ENCODE measurements around the gene FMO5. TPM values are rescaled to one million over a fixed set of nuclear protein-coding genes. Genes with fewer than 3 reads are reported as not detected.

FMO5 gene
- total and polyA plus RNA-seq, 2 of the 13 experiments (the other 11 are each of a cell fraction or from before 2014, with no cell fraction given): 48.2 to 149 TPM

GRCh38 chr1:147238053-147238902, 13.1 kb upstream of the FMO5 start (continued):
- TF ChIP-seq, protein P1, sequence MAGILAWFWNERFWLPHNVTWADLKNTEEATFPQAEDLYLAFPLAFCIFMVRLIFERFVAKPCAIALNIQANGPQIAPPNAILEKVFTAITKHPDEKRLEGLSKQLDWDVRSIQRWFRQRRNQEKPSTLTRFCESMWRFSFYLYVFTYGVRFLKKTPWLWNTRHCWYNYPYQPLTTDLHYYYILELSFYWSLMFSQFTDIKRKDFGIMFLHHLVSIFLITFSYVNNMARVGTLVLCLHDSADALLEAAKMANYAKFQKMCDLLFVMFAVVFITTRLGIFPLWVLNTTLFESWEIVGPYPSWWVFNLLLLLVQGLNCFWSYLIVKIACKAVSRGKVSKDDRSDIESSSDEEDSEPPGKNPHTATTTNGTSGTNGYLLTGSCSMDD (CRISPR knock-in tag; IDR thresholded peaks at IDR 0.05): no peak
- no peak for TF ChIP-seq ZNF512B (CRISPR knock-in tag; IDR thresholded peaks at IDR 0.05; ENCODE audit: borderline replicate concordance)
- no peak for TF ChIP-seq POLR2AphosphoS2 (IDR thresholded peaks at IDR 0.05; ENCODE audit: low read depth, low read length)
- TF ChIP-seq ZNF33A (CRISPR knock-in tag; IDR thresholded peaks at IDR 0.05; ENCODE audit: borderline replicate concordance): peak; percentile 77; the same call in 1 of the 2 replicates
- no peak for TF ChIP-seq ZNF546 (CRISPR knock-in tag; conservative IDR thresholded peaks at IDR 0.05)
- peak; percentile 70 for TF ChIP-seq HMG20B (CRISPR knock-in tag; conservative IDR thresholded peaks at IDR 0.05)
- no peak; the same call in 1 of the 2 replicates for TF ChIP-seq KAT8 (CRISPR knock-in tag; IDR thresholded peaks at IDR 0.05)
- TF ChIP-seq KMT2B (CRISPR knock-in tag; IDR thresholded peaks at IDR 0.05): peak; percentile 12; the same call in 1 of the 2 replicates
- no peak for TF ChIP-seq LBX2 (CRISPR knock-in tag; IDR thresholded peaks at IDR 0.05; ENCODE audit: borderline replicate concordance)
- no peak for TF ChIP-seq ZFP82 (CRISPR knock-in tag; IDR thresholded peaks at IDR 0.05; ENCODE audit: borderline replicate concordance)
- no peak for TF ChIP-seq MZF1 (CRISPR knock-in tag; IDR thresholded peaks at IDR 0.05; ENCODE audit: borderline replicate concordance)
- TF ChIP-seq, protein P2, sequence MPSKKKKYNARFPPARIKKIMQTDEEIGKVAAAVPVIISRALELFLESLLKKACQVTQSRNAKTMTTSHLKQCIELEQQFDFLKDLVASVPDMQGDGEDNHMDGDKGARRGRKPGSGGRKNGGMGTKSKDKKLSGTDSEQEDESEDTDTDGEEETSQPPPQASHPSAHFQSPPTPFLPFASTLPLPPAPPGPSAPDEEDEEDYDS (CRISPR knock-in tag; IDR thresholded peaks at IDR 0.05): peak; percentile 47; the same call in 1 of the 2 replicates
- TF ChIP-seq ZNF891 (CRISPR knock-in tag; IDR thresholded peaks at IDR 0.05): no peak
- no peak for TF ChIP-seq DDIT3 (CRISPR knock-in tag; IDR thresholded peaks at IDR 0.05)
- no peak for TF ChIP-seq NRL (CRISPR knock-in tag; IDR thresholded peaks at IDR 0.05; ENCODE audit: borderline replicate concordance)
- TF ChIP-seq KLF15 (CRISPR knock-in tag; IDR thresholded peaks at IDR 0.05; ENCODE audit: borderline replicate concordance): no peak
- no peak for TF ChIP-seq ZMYM4 (CRISPR knock-in tag; IDR thresholded peaks at IDR 0.05)
- no peak for TF ChIP-seq ZNF205 (CRISPR knock-in tag; IDR thresholded peaks at IDR 0.05)
- TF ChIP-seq TBX3 (IDR thresholded peaks at IDR 0.05; ENCODE audit: borderline replicate concordance): peak; percentile 81
- peak; percentile 96 for TF ChIP-seq FOSL2 (CRISPR knock-in tag; IDR thresholded peaks at IDR 0.05)
- TF ChIP-seq TEAD3 (CRISPR knock-in tag; optimal IDR thresholded peaks at IDR 0.05; ENCODE audit: borderline replicate concordance): peak; percentile 70
- TF ChIP-seq BHLHE40 (IDR thresholded peaks at IDR 0.05; ENCODE audit: low read length): no peak
- TF ChIP-seq RBFOX2 (IDR thresholded peaks at IDR 0.05; ENCODE audit: low read depth, low read length): peak; percentile 74
- TF ChIP-seq REL (CRISPR knock-in tag; conservative IDR thresholded peaks at IDR 0.05): no peak
- TF ChIP-seq IRF2 (CRISPR knock-in tag; IDR thresholded peaks at IDR 0.05): peak; percentile 69; the same call in 1 of the 2 replicates
- TF ChIP-seq CAMTA2 (CRISPR knock-in tag; IDR thresholded peaks at IDR 0.05; ENCODE audit: borderline replicate concordance): no peak

All from HepG2 (cell line).